Thyroid gland (tissue), 4 donors: ENCODE data around the gene CDC20B. TPM values are rescaled to one million over a fixed set of nuclear protein-coding genes. Genes with fewer than 3 reads are reported as not detected.

Experiments used
- DNase-seq, 2 donors: peaks; one replicate each; pipeline ENCODE4 v3.0.0-alpha.2; 2019
- H3K27ac ChIP-seq, 3 donors: fragments of 200-600 bp; sonication (generic); 1 replicate in 2 of 3; 2 replicates in 1 of 3; pipeline ENCODE4 v1.5.1; 2016 to 2019; ENCODE audit warnings: mild to moderate bottlenecking in 1 of 3, moderate library complexity in 1 of 3
- H3K27me3 ChIP-seq: fragments of 200-600 bp; sonication (generic); one replicate; pipeline ENCODE4 v1.5.1; 2019
- H3K36me3 ChIP-seq, 2 donors: fragments of 200-600 bp; sonication (generic); one replicate each; pipeline ENCODE4 v1.5.1; 2016 to 2019
- H3K4me1 ChIP-seq, 2 donors: fragments of 200-600 bp; sonication (generic); one replicate each; pipeline ENCODE4 v1.5.1; 2017 to 2019
- H3K4me3 ChIP-seq, 3 donors: fragments of 200-600 bp; sonication (generic); replicated peaks in 1 of 3; 1 replicate in 2 of 3; 2 replicates in 1 of 3; pipeline ENCODE4 v1.5.1; 2016; ENCODE audit warnings: mild to moderate bottlenecking in 1 of 3
- H3K9me3 ChIP-seq: fragments of 200-600 bp; sonication (generic); one replicate; pipeline ENCODE4 v1.5.1; 2017
- POLR2A ChIP-seq, 2 donors: fragments of 450-650 bp; IDR thresholded peaks; one replicate each; pipeline ENCODE4 v1.6.1; 2017; ENCODE audit warnings: antibody characterized with exemption in 2 of 2, mild to moderate bottlenecking in 2 of 2, moderate library complexity in 1 of 2
- WGBS, 2 donors: methylation state at CpG; one replicate each; pipeline ENCODE4 v1.1.5; 2017; 5-methylcytosine and 5-hydroxymethylcytosine counted together
- intact Hi-C: fragments of 100-400 bp; cut with DNase I; formaldehyde crosslinking; loops from one replicate; pipeline ENCODE4 v1.15.1; 2023
- total RNA-seq, 4 donors: library from RNA; depleted of rRNA; stranded (reverse); fragments of >200 nt; gene quantifications; one replicate each; pipeline ENCODE4 v1.2.3, GENCODE V29; 2016
- TF ChIP-seq, protein P1 (sequence below), 6 experiments: fragments of 200-600 bp in 3 of 6; fragments of 450-650 bp in 3 of 6; sonication (generic) in 3 of 6; IDR thresholded peaks; one replicate each; pipeline ENCODE4 v1.5.1; 2016 to 2019; ENCODE audit warnings: antibody characterized with exemption in 6 of 6, mild to moderate bottlenecking in 2 of 6, inconsistent platforms in 1 of 6, moderate library complexity in 1 of 6

CDC20B gene
- total RNA-seq, 4 donors from 2014 or later = not detected

DNA sequence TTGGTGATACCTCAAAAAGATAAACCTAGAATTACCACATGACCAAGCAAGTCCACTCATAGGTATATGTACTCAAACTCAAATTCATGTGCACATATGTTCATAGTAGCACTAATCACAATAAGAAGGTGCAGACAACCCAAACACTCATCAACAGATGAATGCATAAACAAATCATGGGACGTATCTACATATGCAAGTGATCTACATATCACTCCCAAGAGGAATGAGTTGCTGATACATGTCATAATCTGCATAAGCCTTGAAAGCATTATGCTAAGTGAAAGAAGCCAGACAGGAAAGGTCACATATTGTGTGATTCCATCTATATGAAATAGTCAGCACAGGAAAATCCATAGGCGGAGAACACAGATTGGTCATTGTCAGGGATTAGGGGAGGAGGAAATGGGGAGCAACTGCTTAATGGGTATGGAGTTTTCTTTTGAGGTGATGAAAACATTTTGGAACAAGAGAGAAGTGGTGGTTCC is 23.6 kb downstream of the CDC20B start:
- Histone ChIP-seq H3K4me1 (no peaks in the 10 kb centered on the region), H3K9me3 (no peaks in the 10 kb centered on the region), H3K27me3 (no peaks in the 10 kb centered on the region), H3K4me3 (no peak overlapping the region), H3K27ac (no peak overlapping the region), H3K36me3 (no peaks in the 10 kb centered on the region)
- TF ChIP-seq POLR2A (IDR thresholded peaks at IDR 0.05) = no peak
- TF ChIP-seq, protein P1, sequence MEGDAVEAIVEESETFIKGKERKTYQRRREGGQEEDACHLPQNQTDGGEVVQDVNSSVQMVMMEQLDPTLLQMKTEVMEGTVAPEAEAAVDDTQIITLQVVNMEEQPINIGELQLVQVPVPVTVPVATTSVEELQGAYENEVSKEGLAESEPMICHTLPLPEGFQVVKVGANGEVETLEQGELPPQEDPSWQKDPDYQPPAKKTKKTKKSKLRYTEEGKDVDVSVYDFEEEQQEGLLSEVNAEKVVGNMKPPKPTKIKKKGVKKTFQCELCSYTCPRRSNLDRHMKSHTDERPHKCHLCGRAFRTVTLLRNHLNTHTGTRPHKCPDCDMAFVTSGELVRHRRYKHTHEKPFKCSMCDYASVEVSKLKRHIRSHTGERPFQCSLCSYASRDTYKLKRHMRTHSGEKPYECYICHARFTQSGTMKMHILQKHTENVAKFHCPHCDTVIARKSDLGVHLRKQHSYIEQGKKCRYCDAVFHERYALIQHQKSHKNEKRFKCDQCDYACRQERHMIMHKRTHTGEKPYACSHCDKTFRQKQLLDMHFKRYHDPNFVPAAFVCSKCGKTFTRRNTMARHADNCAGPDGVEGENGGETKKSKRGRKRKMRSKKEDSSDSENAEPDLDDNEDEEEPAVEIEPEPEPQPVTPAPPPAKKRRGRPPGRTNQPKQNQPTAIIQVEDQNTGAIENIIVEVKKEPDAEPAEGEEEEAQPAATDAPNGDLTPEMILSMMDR (IDR thresholded peaks at IDR 0.05) = no peak
- DNase-seq = no peak
- intact Hi-C loops = loop anchor here (5.0 kb wide), 1 partner anchor 202 kb away; no protein-coding TSS in a partner anchor
- 57 to 70% methylated on average over 2 of the region's 2 CpGs for WGBS, 2 donors

DNA sequence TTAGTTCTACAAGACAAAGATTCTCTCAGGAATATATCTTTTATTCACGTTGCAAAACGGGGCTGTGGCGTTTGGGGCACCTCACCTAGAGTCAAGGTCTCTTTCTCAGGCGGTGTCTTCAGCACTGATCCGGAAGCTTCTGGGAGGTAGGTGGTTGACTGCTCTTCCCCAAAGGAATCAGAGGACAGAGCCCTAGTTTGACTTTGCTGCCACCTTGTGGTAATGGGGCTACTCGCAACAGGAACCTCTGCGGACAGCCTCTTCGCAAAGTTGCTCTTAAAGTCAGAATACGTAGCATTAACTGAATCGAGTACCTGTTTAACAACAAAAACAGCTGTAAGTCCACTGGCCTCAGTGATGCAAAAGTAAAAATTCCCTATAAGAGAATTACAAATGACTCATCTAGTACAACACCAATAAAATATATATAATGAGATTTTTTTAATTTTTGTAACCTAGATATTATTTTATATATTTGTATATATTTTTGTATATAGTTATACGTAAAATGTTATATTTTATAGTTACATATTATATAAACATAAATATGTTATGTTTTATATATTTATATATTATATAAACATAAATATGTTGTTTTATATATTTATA is 26.3 kb downstream of the CDC20B start:
- DNase-seq = peak; percentile 79 to 83
- intact Hi-C loops = loop anchor here (5.0 kb wide), 1 partner anchor 199 kb away; no protein-coding TSS in a partner anchor

GRCh38 chr5:55146080-55146479 is 26.9 kb downstream of the CDC20B start:
- H3K36me3 ChIP-seq = no peaks in the 10 kb centered on the region
- no peak overlapping the region for H3K27ac ChIP-seq
- H3K9me3 ChIP-seq = no peaks in the 10 kb centered on the region
- intact Hi-C loops = loop anchor here (5.0 kb wide), 1 partner anchor 199 kb away; no protein-coding TSS in a partner anchor
- TF ChIP-seq, protein P1 (IDR thresholded peaks at IDR 0.05) = no peak
- TF ChIP-seq POLR2A (IDR thresholded peaks at IDR 0.05) = no peak
- 81% methylated on average over 8 of the region's 8 CpGs for WGBS, 2 donors
- H3K4me1 ChIP-seq = no peaks in the 10 kb centered on the region
- no peak for DNase-seq
- no peaks in the 10 kb centered on the region for H3K27me3 ChIP-seq
- H3K4me3 ChIP-seq = no peak overlapping the region

More for the DNA sequence above, 26.3 kb downstream of the CDC20B start:
- H3K9me3 ChIP-seq = no peaks in the 10 kb centered on the region
- no peaks in the 10 kb centered on the region for H3K4me1 ChIP-seq
- 7 to 8% methylated on average over 11 of the region's 11 CpGs for WGBS, 2 donors
- H3K4me3 ChIP-seq = no peak overlapping the region
- H3K27ac ChIP-seq = no peak overlapping the region
- H3K27me3 ChIP-seq = no peaks in the 10 kb centered on the region
- no peak for TF ChIP-seq POLR2A (IDR thresholded peaks at IDR 0.05)
- TF ChIP-seq, protein P1 (IDR thresholded peaks at IDR 0.05) = peak; percentile 75 to 94 (median 86)
- no peaks in the 10 kb centered on the region for H3K36me3 ChIP-seq

DNA sequence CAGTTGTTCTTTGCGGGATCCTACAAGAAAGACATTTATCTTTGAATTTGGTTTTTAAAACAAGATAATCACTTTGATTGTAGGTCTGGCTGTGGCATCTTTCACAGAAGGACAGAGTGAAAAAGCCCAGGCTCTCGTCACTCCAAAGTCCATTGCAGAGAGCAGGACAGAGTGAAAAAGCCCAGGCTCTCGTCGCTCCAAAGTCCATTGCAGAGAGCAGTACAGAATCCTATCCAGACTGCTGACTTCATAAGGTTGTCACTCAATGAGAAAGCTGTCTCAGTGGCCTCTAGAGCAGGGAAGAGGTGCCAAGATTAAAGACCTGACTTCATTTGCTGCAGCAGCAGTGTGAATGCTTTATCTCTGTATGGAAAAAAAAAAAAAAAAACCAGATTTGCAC is 29.4 kb downstream of the CDC20B start:
- Histone ChIP-seq H3K27ac (no peak overlapping the region), H3K4me3 (no peak overlapping the region), H3K27me3 (no peaks in the 10 kb centered on the region), H3K36me3 (no peaks in the 10 kb centered on the region), H3K4me1 (no peaks in the 10 kb centered on the region), H3K9me3 (no peaks in the 10 kb centered on the region)
- no peak for TF ChIP-seq POLR2A (IDR thresholded peaks at IDR 0.05)
- TF ChIP-seq, protein P1 (IDR thresholded peaks at IDR 0.05) = no peak
- intact Hi-C loops = no loop called here
- WGBS, 2 donors = 53 to 73% methylated on average over 4 of the region's 4 CpGs
- DNase-seq = no peak

GRCh38 chr5:55141945-55142690 is 30.9 kb downstream of the CDC20B start:
- 89 to 91% methylated on average over 9 of the region's 9 CpGs for WGBS, 2 donors

More at GRCh38 chr5:55141945-55142690, 30.9 kb downstream of the CDC20B start:
- intact Hi-C loops = no loop called here
- Histone ChIP-seq H3K36me3 (no peaks in the 10 kb centered on the region), H3K9me3 (no peaks in the 10 kb centered on the region), H3K27me3 (no peaks in the 10 kb centered on the region), H3K27ac (no peak overlapping the region), H3K4me3 (no peak overlapping the region), H3K4me1 (no peaks in the 10 kb centered on the region)
- DNase-seq = no peak
- no peak for TF ChIP-seq POLR2A (IDR thresholded peaks at IDR 0.05)
- TF ChIP-seq, protein P1 (IDR thresholded peaks at IDR 0.05) = no peak
